HepG2 (cell line): ENCODE measurements around the gene MSH3. TPM values are rescaled to one million over a fixed set of nuclear protein-coding genes. Genes with fewer than 3 reads are reported as not detected.

Source experiments
- ATAC-seq: fragments of 200-7000 bp; cut with Tn5 transposase; 3 replicates; pipeline ENCODE4 v1.9.1; 2020; ENCODE audit warnings: mild to moderate bottlenecking, moderate library complexity
- BruUV-seq: library from RNA; stranded (reverse); fragments of 400-500 nt; replicated peaks from 2 replicates; lab custom pipeline; 2021; lab: Mats Ljungman, UMichigan
- CTCF ChIA-PET: fragments of 300-600 bp; formaldehyde crosslinking; extraction: SDS; loops from one replicate; lab custom pipeline; 2021; ENCODE audit warnings: low total read pairs, inconsistent platforms, low intra/inter-chr PET ratio; lab: Yijun Ruan, JAX
- POLR2A ChIA-PET: fragments of 350-600 bp; sonication (Branson Sonifier 250); formaldehyde crosslinking; loops from one replicate; lab custom pipeline; 2020; ENCODE audit warnings: antibody characterized with exemption, inconsistent platforms; lab: Yijun Ruan, JAX
- DNase-seq: peaks from one replicate; pipeline ENCODE4 v3.0.0-alpha.2; 2015; ENCODE audit warnings: low spot score
- FAIRE-seq: peaks from 3 replicates; lab custom pipeline; 2011; peaks lifted over from hg19 to GRCh38; lab: Jason Lieb, UNC
- H2AFZ ChIP-seq: one replicate; pipeline ENCODE4 v1.6.1; 2011; ENCODE audit warnings: low read length, inconsistent platforms
- H3K27ac ChIP-seq: fragments of 300-600 bp; 3 replicates; pipeline ENCODE4 v1.8.0; 2011; ENCODE audit warnings: mixed run types, mild to moderate bottlenecking, mixed read lengths, low read length, inconsistent platforms; ENCODE audit not compliant: insufficient read depth; ENCODE audit errors: extremely low read length
- H3K27me3 ChIP-seq, 2 experiments: fragments of 200-600 bp in 1 of 2; 2 replicates in 1 of 2; 3 replicates in 1 of 2; pipeline versions ENCODE4 v1.6.0 to v1.8.0; 2011; ENCODE audit warnings: low read length in 2 of 2, mild to moderate bottlenecking in 2 of 2, moderate library complexity in 2 of 2, inconsistent platforms in 1 of 2; ENCODE audit not compliant: insufficient read depth in 2 of 2, control insufficient read depth in 1 of 2
- H3K36me3 ChIP-seq, 2 experiments: fragments of 200-600 bp in 1 of 2; replicated peaks in 1 of 2; 2 replicates in 1 of 2; 3 replicates in 1 of 2; pipeline versions ENCODE4 v1.5.1 to v1.8.0; 2011; ENCODE audit warnings: low read length in 2 of 2, inconsistent platforms in 1 of 2; ENCODE audit not compliant: insufficient read depth in 2 of 2, control insufficient read depth in 1 of 2
- H3K4me1 ChIP-seq: 2 replicates; pipeline ENCODE4 v1.5.1; 2012; ENCODE audit warnings: low read length, inconsistent platforms; ENCODE audit not compliant: insufficient read depth
- H3K4me2 ChIP-seq: 2 replicates; pipeline ENCODE4 v1.6.0; 2011; ENCODE audit warnings: low read depth, low read length, inconsistent platforms
- H3K4me3 ChIP-seq, 3 experiments: fragments of 200-600 bp in 1 of 3; sonication (generic), shearing (Covaris generic) in 1 of 3; replicated peaks in 1 of 3; 2 replicates each; pipeline ENCODE4 v1.5.1; 2011 to 2016; ENCODE audit warnings: low read length in 3 of 3, inconsistent platforms in 2 of 3, low read depth in 2 of 3, mild to moderate bottlenecking in 2 of 3, control low read depth in 1 of 3, mixed read lengths in 1 of 3; ENCODE audit not compliant: insufficient read depth in 1 of 3
- H3K79me2 ChIP-seq: one replicate; pipeline ENCODE4 v1.6.1; 2011; ENCODE audit warnings: low read length, inconsistent platforms; ENCODE audit not compliant: insufficient read depth
- H3K9ac ChIP-seq: 2 replicates; pipeline ENCODE4 v1.6.0; 2011; ENCODE audit warnings: mild to moderate bottlenecking, low read depth, low read length, inconsistent platforms; ENCODE audit not compliant: insufficient read depth
- H3K9me3 ChIP-seq: 2 replicates; pipeline ENCODE4 v1.5.1; 2012; ENCODE audit warnings: mild to moderate bottlenecking, low read length
- H4K20me1 ChIP-seq: 2 replicates; pipeline ENCODE4 v1.6.0; 2011; ENCODE audit warnings: inconsistent platforms, mild to moderate bottlenecking, low read length, moderate library complexity; ENCODE audit not compliant: insufficient read depth
- AHR ChIP-seq: IDR thresholded peaks from 2 replicates; pipeline ENCODE4 v1.6.1; 2018; ENCODE audit warnings: missing genetic modification reagents, missing compliant biosample characterization
- ARNT ChIP-seq: fragments of 450-650 bp; IDR thresholded peaks from 2 replicates; pipeline ENCODE4 v1.6.1; 2017
- BRD4 ChIP-seq: sonication (generic); formaldehyde crosslinking; IDR thresholded peaks from 2 replicates; pipeline ENCODE4 v1.4.0; 2020; ENCODE audit warnings: missing genetic modification reagents
- FOXP1 ChIP-seq, 2 experiments: fragments of 450-650 bp in 1 of 2; IDR thresholded peaks; 2 replicates each; pipeline ENCODE4 v1.6.1; 2017 to 2018; ENCODE audit warnings: antibody characterized with exemption in 1 of 2
- HDAC6 ChIP-seq: fragments of 200-600 bp; sonication (generic); IDR thresholded peaks from 2 replicates; pipeline ENCODE4 v1.7.0; 2017; ENCODE audit warnings: mild to moderate bottlenecking, antibody characterized with exemption, low read length, low read depth
- HMG20B ChIP-seq: conservative IDR thresholded peaks from 2 replicates; pipeline ENCODE4 v1.6.1; 2016; ENCODE audit warnings: missing genetic modification reagents, missing compliant biosample characterization
- MBD4 ChIP-seq: IDR thresholded peaks from 2 replicates; pipeline ENCODE4 v1.6.1; 2012; ENCODE audit warnings: low read length, inconsistent platforms, borderline replicate concordance
- MIER3 ChIP-seq: IDR thresholded peaks from 2 replicates; pipeline ENCODE4 v1.6.1; 2016; ENCODE audit warnings: missing compliant biosample characterization, borderline replicate concordance
- MTF1 ChIP-seq: sonication (generic); formaldehyde crosslinking; IDR thresholded peaks from 2 replicates; pipeline ENCODE4 v1.5.0; 2020; ENCODE audit warnings: missing genetic modification reagents
- NFATC3 ChIP-seq: sonication (generic); formaldehyde crosslinking; IDR thresholded peaks from 2 replicates; pipeline ENCODE4 v1.5.1; 2020; ENCODE audit warnings: mild to moderate bottlenecking, missing genetic modification reagents
- POLR2A ChIP-seq, 2 experiments: IDR thresholded peaks; 2 replicates each; pipeline ENCODE4 v1.6.1; 2011; ENCODE audit warnings: low read depth in 2 of 2, low read length in 2 of 2, mild to moderate bottlenecking in 1 of 2, moderate library complexity in 1 of 2; ENCODE audit not compliant: insufficient read depth in 1 of 2
- ZBTB7A ChIP-seq: sonication (generic); formaldehyde crosslinking; IDR thresholded peaks from 2 replicates; pipeline ENCODE4 v1.8.0; 2022; ENCODE audit warnings: mild to moderate bottlenecking, missing genetic modification reagents
- ZNF10 ChIP-seq: sonication (generic); formaldehyde crosslinking; IDR thresholded peaks from 2 replicates; pipeline ENCODE4 v1.4.0; 2020; ENCODE audit warnings: mild to moderate bottlenecking, low read depth, missing genetic modification reagents, borderline replicate concordance
- ZNF138 ChIP-seq: sonication (generic); formaldehyde crosslinking; IDR thresholded peaks from 2 replicates; pipeline ENCODE4 v1.5.0; 2020; ENCODE audit warnings: mild to moderate bottlenecking, low read depth, missing genetic modification reagents
- ZNF251 ChIP-seq: sonication (generic); formaldehyde crosslinking; IDR thresholded peaks from 2 replicates; pipeline ENCODE4 v1.9.0; 2021; ENCODE audit warnings: mild to moderate bottlenecking, missing genetic modification reagents
- ZNF33A ChIP-seq: sonication (generic); formaldehyde crosslinking; IDR thresholded peaks from 2 replicates; pipeline ENCODE4 v1.5.1; 2020; ENCODE audit warnings: missing genetic modification reagents, mild to moderate bottlenecking, moderate library complexity, borderline replicate concordance
- ZNF441 ChIP-seq: sonication (generic); formaldehyde crosslinking; IDR thresholded peaks from 2 replicates; pipeline ENCODE4 v1.7.0; 2021; ENCODE audit warnings: missing genetic modification reagents, borderline replicate concordance
- ZNF629 ChIP-seq: sonication (generic); formaldehyde crosslinking; conservative IDR thresholded peaks from 2 replicates; pipeline ENCODE4 v1.5.0; 2020; ENCODE audit warnings: missing genetic modification reagents
- ZNF674 ChIP-seq: sonication (generic); formaldehyde crosslinking; IDR thresholded peaks from 2 replicates; pipeline ENCODE4 v1.5.0; 2020; ENCODE audit warnings: low read depth, mild to moderate bottlenecking, missing genetic modification reagents
- ZNF768 ChIP-seq: sonication (generic); formaldehyde crosslinking; IDR thresholded peaks from 2 replicates; pipeline ENCODE4 v1.4.0; 2020; ENCODE audit warnings: missing genetic modification reagents
- ZSCAN29 ChIP-seq: sonication (generic); formaldehyde crosslinking; conservative IDR thresholded peaks from 2 replicates; pipeline ENCODE4 v1.4.0; 2020; ENCODE audit warnings: mild to moderate bottlenecking, missing genetic modification reagents
- WGBS: methylation state at CpG from one replicate; pipeline ENCODE4 v1.1.6; 2017; ENCODE audit warnings: low lambda C conversion rate; 5-methylcytosine and 5-hydroxymethylcytosine counted together
- in situ Hi-C: cut with HindIII; loops from 2 replicates; pipeline ENCODE4 v1.10.0; 2017; ENCODE audit warnings: low pct_unique_long_range_greater_than_20kb; ENCODE audit not compliant: extremely low pct_ligation_motif_present
- intact Hi-C: fragments of 100-400 bp; cut with micrococcal nuclease; formaldehyde crosslinking; loops from one replicate; pipeline ENCODE4 v1.10.0; 2022; ENCODE audit not compliant: unreplicated experiment
- polyA plus RNA-seq, 8 experiments: library from polyadenylated mRNA; depleted of rRNA in 3 of 8; stranded (reverse) in 7 of 8; unstranded in 1 of 8; fragments of >200 nt; fragmentation: Illumina TruSeq in 4 of 8; extraction: Trizol in 4 of 8; gene quantifications; 2 replicates each; pipeline versions ENCODE4 v1.2.1 to v1.2.3, GENCODE V29; 2011 to 2016; ENCODE audit warnings: low read depth in 4 of 8, missing spikeins in 1 of 8, mixed read lengths in 1 of 8; ENCODE audit not compliant: insufficient read depth in 1 of 8
- total RNA-seq, 5 experiments: library from RNA; depleted of rRNA; stranded (reverse); fragments of >200 nt; fragmentation: Illumina TruSeq; extraction: Trizol; gene quantifications; 2 replicates each; pipeline ENCODE4 v1.2.3, GENCODE V29; 2016; ENCODE audit warnings: low read depth in 1 of 5
- TF ChIP-seq, protein P1 (sequence below): sonication (generic); formaldehyde crosslinking; IDR thresholded peaks from 2 replicates; pipeline ENCODE4 v1.5.1; 2020; ENCODE audit warnings: missing genetic modification reagents, mild to moderate bottlenecking, borderline replicate concordance
- TF ChIP-seq, protein P2 (sequence below): sonication (generic); formaldehyde crosslinking; IDR thresholded peaks from 2 replicates; pipeline ENCODE4 v1.5.0; 2020; ENCODE audit warnings: missing genetic modification reagents, mild to moderate bottlenecking, borderline replicate concordance

The MSH3 gene
- total and polyA plus RNA-seq, 2 of the 13 experiments (the other 11 are each of a cell fraction or from before 2014, with no cell fraction given): 4.0 to 16.4 TPM

DNA sequence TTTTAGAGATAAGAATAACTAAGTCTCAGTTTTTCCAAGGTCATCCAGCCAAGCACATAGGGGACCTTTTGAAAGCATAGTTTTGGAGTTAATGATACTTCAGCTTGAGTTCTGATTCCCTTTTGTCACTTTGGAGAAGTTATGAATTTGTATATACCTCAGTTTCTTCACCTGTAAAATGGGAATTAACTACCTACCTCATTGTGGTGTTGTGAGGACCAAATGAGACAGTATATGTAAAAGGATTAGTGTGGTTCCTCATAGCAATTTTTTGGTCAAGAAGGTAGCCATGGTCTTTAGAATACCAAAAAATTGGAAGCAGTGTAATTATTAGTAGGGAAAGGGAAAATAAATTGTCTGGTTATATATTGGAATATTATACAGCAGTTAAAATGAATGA is 98.0 kb downstream of the MSH3 start:
- Histone ChIP-seq H3K27ac (no peak overlapping the region), H3K36me3 (peaks cover 1 to 5% of the 10 kb centered on the region in 2 experiments; a peak in 3 of 5 replicates), H3K4me1 (no peaks in the 10 kb centered on the region), H3K79me2 (no peaks in the 10 kb centered on the region), H3K4me3 (no peak overlapping the region), H3K4me2 (no peak overlapping the region), H3K27me3 (no peaks in the 10 kb centered on the region), H3K9me3 (no peaks in the 10 kb centered on the region), H3K9ac (no peak overlapping the region), H4K20me1 (no peaks in the 10 kb centered on the region), H2AFZ (no peak overlapping the region)
- FAIRE-seq: no peak
- no peak for TF ChIP-seq ARNT
- TF ChIP-seq BRD4 (CRISPR knock-in tag): no peak
- no peak for TF ChIP-seq POLR2A (IDR thresholded peaks at IDR 0.05; ENCODE audit: insufficient read depth in 1 of 2, low read depth in 2 of 2, low read length in 2 of 2)
- TF ChIP-seq ZNF629 (CRISPR knock-in tag): peak; percentile 56
- TF ChIP-seq ZNF441: no peak
- TF ChIP-seq ZNF768 (CRISPR knock-in tag): no peak
- POLR2A ChIA-PET: no interaction called here
- intact Hi-C loops (no loop called here), in situ Hi-C loops (no loop called here)
- BruUV-seq: no TSS peak
- no peak for DNase-seq
- CTCF ChIA-PET: no interaction called here
- no peak for ATAC-seq

DNA sequence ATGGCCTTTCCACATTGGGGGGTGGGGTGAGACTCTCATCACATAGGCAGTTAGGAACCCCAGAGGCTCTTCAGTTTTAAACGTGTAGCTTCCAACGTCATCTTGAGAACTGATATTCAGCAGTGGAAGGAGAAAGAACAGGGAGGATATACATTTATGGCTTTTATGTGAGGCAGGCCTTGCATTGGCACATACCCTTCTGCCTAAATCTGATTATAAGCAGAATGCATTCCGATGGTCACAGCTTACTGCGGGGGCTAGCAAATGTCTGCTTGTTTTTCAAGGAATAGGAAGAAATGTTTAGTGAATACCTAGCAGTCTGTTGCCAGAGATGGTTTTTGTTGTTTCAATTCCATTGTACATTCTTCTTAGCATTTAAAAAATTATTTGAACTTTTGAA is 99.3 kb downstream of the MSH3 start:
- no peak overlapping the region for H3K9ac ChIP-seq
- H3K4me1 ChIP-seq: no peaks in the 10 kb centered on the region
- no peak overlapping the region for H3K4me2 ChIP-seq
- no peak overlapping the region for H3K4me3 ChIP-seq
- no peak for FAIRE-seq
- intact Hi-C loops (no loop called here), in situ Hi-C loops (no loop called here)
- no peaks in the 10 kb centered on the region for H4K20me1 ChIP-seq
- POLR2A ChIA-PET: no interaction called here
- peaks cover 1 to 8% of the 10 kb centered on the region in 2 experiments; a peak in 2 of 5 replicates for H3K36me3 ChIP-seq
- no peak overlapping the region for H3K27ac ChIP-seq
- H3K27me3 ChIP-seq: no peaks in the 10 kb centered on the region
- ATAC-seq: no peak
- BruUV-seq: no TSS peak
- CTCF ChIA-PET: no interaction called here
- 99% methylated on average over 4 of the region's 4 CpGs for WGBS
- H3K9me3 ChIP-seq: no peaks in the 10 kb centered on the region
- no peak overlapping the region for H2AFZ ChIP-seq
- no peak for DNase-seq
- H3K79me2 ChIP-seq: no peaks in the 10 kb centered on the region
- TF ChIP-seq ZNF138 (CRISPR knock-in tag): no peak
- TF ChIP-seq ZSCAN29 (CRISPR knock-in tag): no peak
- TF ChIP-seq ZNF674 (CRISPR knock-in tag): no peak
- TF ChIP-seq MBD4: no peak
- TF ChIP-seq NFATC3: no peak
- no peak for TF ChIP-seq MIER3
- TF ChIP-seq FOXP1 (IDR thresholded peaks at IDR 0.05): no peak
- no peak for TF ChIP-seq FOXP1 (CRISPR knock-in tag; IDR thresholded peaks at IDR 0.05)
- no peak for TF ChIP-seq AHR (CRISPR knock-in tag)
- no peak for TF ChIP-seq ZNF10 (CRISPR knock-in tag)
- TF ChIP-seq ZNF251 (CRISPR knock-in tag): no peak
- no peak for TF ChIP-seq MTF1 (CRISPR knock-in tag)
- TF ChIP-seq HDAC6: no peak
- TF ChIP-seq HMG20B (CRISPR knock-in tag): no peak
- TF ChIP-seq, protein P1, sequence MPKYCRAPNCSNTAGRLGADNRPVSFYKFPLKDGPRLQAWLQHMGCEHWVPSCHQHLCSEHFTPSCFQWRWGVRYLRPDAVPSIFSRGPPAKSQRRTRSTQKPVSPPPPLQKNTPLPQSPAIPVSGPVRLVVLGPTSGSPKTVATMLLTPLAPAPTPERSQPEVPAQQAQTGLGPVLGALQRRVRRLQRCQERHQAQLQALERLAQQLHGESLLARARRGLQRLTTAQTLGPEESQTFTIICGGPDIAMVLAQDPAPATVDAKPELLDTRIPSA (CRISPR knock-in tag): no peak
- no peak for TF ChIP-seq ZBTB7A (CRISPR knock-in tag)
- TF ChIP-seq ZNF33A (CRISPR knock-in tag): no peak
- TF ChIP-seq, protein P2, sequence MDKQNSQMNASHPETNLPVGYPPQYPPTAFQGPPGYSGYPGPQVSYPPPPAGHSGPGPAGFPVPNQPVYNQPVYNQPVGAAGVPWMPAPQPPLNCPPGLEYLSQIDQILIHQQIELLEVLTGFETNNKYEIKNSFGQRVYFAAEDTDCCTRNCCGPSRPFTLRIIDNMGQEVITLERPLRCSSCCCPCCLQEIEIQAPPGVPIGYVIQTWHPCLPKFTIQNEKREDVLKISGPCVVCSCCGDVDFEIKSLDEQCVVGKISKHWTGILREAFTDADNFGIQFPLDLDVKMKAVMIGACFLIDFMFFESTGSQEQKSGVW (CRISPR knock-in tag): no peak
